HepG2 (cell line): ENCODE measurements around the gene UBTD1. TPM values are rescaled to one million over a fixed set of nuclear protein-coding genes. Genes with fewer than 3 reads are reported as not detected.

Experiments
- ATAC-seq: fragments of 200-7000 bp; cut with Tn5 transposase; 3 replicates; pipeline ENCODE4 v1.9.1; 2020; ENCODE audit warnings: mild to moderate bottlenecking, moderate library complexity
- BruUV-seq: library from RNA; stranded (reverse); fragments of 400-500 nt; replicated peaks from 2 replicates; lab custom pipeline; 2021; lab: Mats Ljungman, UMichigan
- CTCF ChIA-PET: fragments of 300-600 bp; formaldehyde crosslinking; extraction: SDS; loops from one replicate; lab custom pipeline; 2021; ENCODE audit warnings: low total read pairs, inconsistent platforms, low intra/inter-chr PET ratio; lab: Yijun Ruan, JAX
- POLR2A ChIA-PET: fragments of 350-600 bp; sonication (Branson Sonifier 250); formaldehyde crosslinking; loops from one replicate; lab custom pipeline; 2020; ENCODE audit warnings: antibody characterized with exemption, inconsistent platforms; lab: Yijun Ruan, JAX
- DNase-seq: peaks from one replicate; pipeline ENCODE4 v3.0.0-alpha.2; 2015; ENCODE audit warnings: low spot score
- FAIRE-seq: peaks from 3 replicates; lab custom pipeline; 2011; peaks lifted over from hg19 to GRCh38; lab: Jason Lieb, UNC
- H2AFZ ChIP-seq: one replicate; pipeline ENCODE4 v1.6.1; 2011; ENCODE audit warnings: low read length, inconsistent platforms
- H3K27ac ChIP-seq: fragments of 300-600 bp; 3 replicates; pipeline ENCODE4 v1.8.0; 2011; ENCODE audit warnings: mixed run types, mild to moderate bottlenecking, mixed read lengths, low read length, inconsistent platforms; ENCODE audit not compliant: insufficient read depth; ENCODE audit errors: extremely low read length
- H3K27me3 ChIP-seq, 2 experiments: fragments of 200-600 bp in 1 of 2; 2 replicates in 1 of 2; 3 replicates in 1 of 2; pipeline versions ENCODE4 v1.6.0 to v1.8.0; 2011; ENCODE audit warnings: low read length in 2 of 2, mild to moderate bottlenecking in 2 of 2, moderate library complexity in 2 of 2, inconsistent platforms in 1 of 2; ENCODE audit not compliant: insufficient read depth in 2 of 2, control insufficient read depth in 1 of 2
- H3K36me3 ChIP-seq, 2 experiments: fragments of 200-600 bp in 1 of 2; replicated peaks in 1 of 2; 2 replicates in 1 of 2; 3 replicates in 1 of 2; pipeline versions ENCODE4 v1.5.1 to v1.8.0; 2011; ENCODE audit warnings: low read length in 2 of 2, inconsistent platforms in 1 of 2; ENCODE audit not compliant: insufficient read depth in 2 of 2, control insufficient read depth in 1 of 2
- H3K4me1 ChIP-seq: 2 replicates; pipeline ENCODE4 v1.5.1; 2012; ENCODE audit warnings: low read length, inconsistent platforms; ENCODE audit not compliant: insufficient read depth
- H3K4me2 ChIP-seq: 2 replicates; pipeline ENCODE4 v1.6.0; 2011; ENCODE audit warnings: low read depth, low read length, inconsistent platforms
- H3K4me3 ChIP-seq, 3 experiments: fragments of 200-600 bp in 1 of 3; sonication (generic), shearing (Covaris generic) in 1 of 3; replicated peaks in 1 of 3; 2 replicates each; pipeline ENCODE4 v1.5.1; 2011 to 2016; ENCODE audit warnings: low read length in 3 of 3, inconsistent platforms in 2 of 3, low read depth in 2 of 3, mild to moderate bottlenecking in 2 of 3, control low read depth in 1 of 3, mixed read lengths in 1 of 3; ENCODE audit not compliant: insufficient read depth in 1 of 3
- H3K79me2 ChIP-seq: one replicate; pipeline ENCODE4 v1.6.1; 2011; ENCODE audit warnings: low read length, inconsistent platforms; ENCODE audit not compliant: insufficient read depth
- H3K9ac ChIP-seq: 2 replicates; pipeline ENCODE4 v1.6.0; 2011; ENCODE audit warnings: mild to moderate bottlenecking, low read depth, low read length, inconsistent platforms; ENCODE audit not compliant: insufficient read depth
- H3K9me3 ChIP-seq: 2 replicates; pipeline ENCODE4 v1.5.1; 2012; ENCODE audit warnings: mild to moderate bottlenecking, low read length
- H4K20me1 ChIP-seq: 2 replicates; pipeline ENCODE4 v1.6.0; 2011; ENCODE audit warnings: inconsistent platforms, mild to moderate bottlenecking, low read length, moderate library complexity; ENCODE audit not compliant: insufficient read depth
- ATF5 ChIP-seq: sonication (generic); formaldehyde crosslinking; IDR thresholded peaks from 2 replicates; pipeline ENCODE4 v1.4.0; 2020; ENCODE audit warnings: mild to moderate bottlenecking, low read depth, missing genetic modification reagents
- BORCS8-MEF2B ChIP-seq: sonication (generic); formaldehyde crosslinking; IDR thresholded peaks from 2 replicates; pipeline ENCODE4 v1.8.0; 2022; ENCODE audit warnings: mild to moderate bottlenecking, missing genetic modification reagents
- HHEX ChIP-seq: IDR thresholded peaks from 2 replicates; pipeline ENCODE4 v1.6.1; 2016; ENCODE audit warnings: control low read depth
- IRX3 ChIP-seq: sonication (generic); formaldehyde crosslinking; IDR thresholded peaks from 2 replicates; pipeline ENCODE4 v1.8.1; 2023; ENCODE audit warnings: mild to moderate bottlenecking, low read depth, missing genetic modification reagents, borderline replicate concordance
- MYNN ChIP-seq: sonication (generic); formaldehyde crosslinking; IDR thresholded peaks from 2 replicates; pipeline ENCODE4 v1.4.0; 2020; ENCODE audit warnings: mild to moderate bottlenecking, low read depth, missing genetic modification reagents
- NR1H2 ChIP-seq: sonication (generic); formaldehyde crosslinking; IDR thresholded peaks from 2 replicates; pipeline ENCODE4 v1.8.1; 2022; ENCODE audit warnings: low read depth, missing genetic modification reagents, borderline replicate concordance
- PITX1 ChIP-seq: sonication (generic); formaldehyde crosslinking; IDR thresholded peaks from 2 replicates; pipeline ENCODE4 v1.5.1; 2020; ENCODE audit warnings: mild to moderate bottlenecking, missing genetic modification reagents
- RARG ChIP-seq: sonication (generic); formaldehyde crosslinking; IDR thresholded peaks from 2 replicates; pipeline ENCODE4 v1.4.0; 2020; ENCODE audit warnings: low read depth, mild to moderate bottlenecking, missing genetic modification reagents
- SNRNP70 ChIP-seq: fragments of 200-400 bp; formaldehyde crosslinking; IDR thresholded peaks from 2 replicates; pipeline ENCODE4 v1.6.1; 2017; ENCODE audit warnings: mild to moderate bottlenecking, low read depth, low read length, moderate library complexity
- SRSF1 ChIP-seq: fragments of 200-400 bp; formaldehyde crosslinking; optimal IDR thresholded peaks from 2 replicates; pipeline ENCODE3; 2017; ENCODE audit warnings: mild to moderate bottlenecking, low read depth, low read length, moderate library complexity
- ZBTB8A ChIP-seq: sonication (generic); formaldehyde crosslinking; IDR thresholded peaks from 2 replicates; pipeline ENCODE4 v1.4.0; 2020; ENCODE audit warnings: mild to moderate bottlenecking, low read depth, missing genetic modification reagents, borderline replicate concordance
- ZNF18 ChIP-seq: sonication (generic); formaldehyde crosslinking; IDR thresholded peaks from 2 replicates; pipeline ENCODE4 v1.8.0; 2022; ENCODE audit warnings: mild to moderate bottlenecking, missing genetic modification reagents; ENCODE audit not compliant: insufficient replicate concordance
- ZNF224 ChIP-seq: sonication (generic); formaldehyde crosslinking; IDR thresholded peaks from 2 replicates; pipeline ENCODE4 v1.5.0; 2020; ENCODE audit warnings: mild to moderate bottlenecking, missing genetic modification reagents
- ZNF256 ChIP-seq: sonication (generic); formaldehyde crosslinking; conservative IDR thresholded peaks from 2 replicates; pipeline ENCODE4 v1.4.0; 2020; ENCODE audit warnings: missing genetic modification reagents
- ZNF331 ChIP-seq: sonication (generic); formaldehyde crosslinking; IDR thresholded peaks from 2 replicates; pipeline ENCODE4 v1.4.0; 2020; ENCODE audit warnings: missing genetic modification reagents
- ZNF468 ChIP-seq: sonication (generic); formaldehyde crosslinking; IDR thresholded peaks from 2 replicates; pipeline ENCODE4 v1.8.0; 2022; ENCODE audit warnings: mild to moderate bottlenecking, moderate library complexity, missing genetic modification reagents
- ZNF569 ChIP-seq: sonication (generic); formaldehyde crosslinking; IDR thresholded peaks from 2 replicates; pipeline ENCODE4 v1.5.0; 2020; ENCODE audit warnings: mild to moderate bottlenecking, missing genetic modification reagents, moderate library complexity, borderline replicate concordance
- ZNF629 ChIP-seq: sonication (generic); formaldehyde crosslinking; conservative IDR thresholded peaks from 2 replicates; pipeline ENCODE4 v1.5.0; 2020; ENCODE audit warnings: missing genetic modification reagents
- ZNF713 ChIP-seq: sonication (generic); formaldehyde crosslinking; IDR thresholded peaks from 2 replicates; pipeline ENCODE4 v1.4.0; 2020; ENCODE audit warnings: mild to moderate bottlenecking, missing genetic modification reagents
- WGBS: methylation state at CpG from one replicate; pipeline ENCODE4 v1.1.6; 2017; ENCODE audit warnings: low lambda C conversion rate; 5-methylcytosine and 5-hydroxymethylcytosine counted together
- in situ Hi-C: cut with HindIII; loops from 2 replicates; pipeline ENCODE4 v1.10.0; 2017; ENCODE audit warnings: low pct_unique_long_range_greater_than_20kb; ENCODE audit not compliant: extremely low pct_ligation_motif_present
- intact Hi-C: fragments of 100-400 bp; cut with micrococcal nuclease; formaldehyde crosslinking; loops from one replicate; pipeline ENCODE4 v1.10.0; 2022; ENCODE audit not compliant: unreplicated experiment
- polyA plus RNA-seq, 8 experiments: library from polyadenylated mRNA; depleted of rRNA in 3 of 8; stranded (reverse) in 7 of 8; unstranded in 1 of 8; fragments of >200 nt; fragmentation: Illumina TruSeq in 4 of 8; extraction: Trizol in 4 of 8; gene quantifications; 2 replicates each; pipeline versions ENCODE4 v1.2.1 to v1.2.3, GENCODE V29; 2011 to 2016; ENCODE audit warnings: low read depth in 4 of 8, missing spikeins in 1 of 8, mixed read lengths in 1 of 8; ENCODE audit not compliant: insufficient read depth in 1 of 8
- total RNA-seq, 5 experiments: library from RNA; depleted of rRNA; stranded (reverse); fragments of >200 nt; fragmentation: Illumina TruSeq; extraction: Trizol; gene quantifications; 2 replicates each; pipeline ENCODE4 v1.2.3, GENCODE V29; 2016; ENCODE audit warnings: low read depth in 1 of 5

UBTD1 gene
- total and polyA plus RNA-seq, 2 of the 13 experiments (the other 11 are each of a cell fraction or from before 2014, with no cell fraction given): 7.9 to 10.0 TPM

GRCh38 chr10:97512993-97513392 lies 14.3 kb downstream of the UBTD1 start:
- Histone ChIP-seq H3K4me2 (no peak overlapping the region), H3K27me3 (no peaks in the 10 kb centered on the region), H3K79me2 (no peaks in the 10 kb centered on the region), H2AFZ (no peak overlapping the region), H3K36me3 (no peaks in the 10 kb centered on the region; a peak in 1 of 5 replicates), H4K20me1 (no peaks in the 10 kb centered on the region; the same call in 1 of the 2 replicates), H3K4me3 (no peak overlapping the region), H3K9me3 (no peaks in the 10 kb centered on the region), H3K27ac (no peak overlapping the region), H3K9ac (no peak overlapping the region), H3K4me1 (peaks cover 14% of the 10 kb centered on the region)
- TF ChIP-seq ATF5 (no peak), MYNN (CRISPR knock-in tag) (no peak), ZNF713 (CRISPR knock-in tag) (no peak), ZNF256 (CRISPR knock-in tag) (no peak), ZNF629 (CRISPR knock-in tag) (no peak), SRSF1 (no peak), SNRNP70 (no peak), ZNF224 (CRISPR knock-in tag) (no peak), ZBTB8A (CRISPR knock-in tag) (no peak), PITX1 (CRISPR knock-in tag) (no peak), NR1H2 (CRISPR knock-in tag) (no peak), RARG (CRISPR knock-in tag) (no peak), ZNF569 (CRISPR knock-in tag) (no peak), BORCS8-MEF2B (no peak), ZNF468 (no peak), ZNF331 (CRISPR knock-in tag) (no peak), HHEX (no peak), IRX3 (CRISPR knock-in tag) (no peak), ZNF18 (CRISPR knock-in tag) (no peak)
- in situ Hi-C loops: no loop called here
- ChIA-PET POLR2A (no interaction called here), CTCF (no interaction called here)
- intact Hi-C loops: no loop called here
- FAIRE-seq (no peak), ATAC-seq (no peak), DNase-seq (no peak)
- no TSS peak for BruUV-seq
- 88% methylated on average over 1 of the region's 1 CpG for WGBS
